Measurements from ENCODE around the gene OR2C3. TPM values are rescaled to one million over a fixed set of nuclear protein-coding genes. Genes with fewer than 3 reads are reported as not detected.

Gene OR2C3
- total RNA-seq, 1 experiment from 2014 or later = not detected

DNA sequence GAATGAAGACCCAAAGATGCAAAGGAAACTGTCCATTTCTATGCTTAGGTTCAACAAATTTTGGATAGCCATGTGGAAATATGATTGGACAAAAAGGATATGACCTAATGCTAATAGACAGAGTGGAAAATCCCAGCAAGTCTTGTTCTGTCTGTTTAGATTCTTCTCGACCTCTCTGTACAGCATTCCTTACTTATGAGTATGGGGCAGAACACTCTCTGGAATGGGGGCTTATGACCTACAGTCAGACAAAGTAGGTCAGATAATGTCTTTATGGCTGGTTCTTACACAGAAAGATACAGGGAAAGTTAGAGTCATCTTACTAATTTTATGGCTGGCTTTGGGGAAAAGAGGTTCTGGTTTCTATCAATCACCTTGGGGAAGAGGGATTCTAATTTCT lies 15.5 kb upstream of the OR2C3 start:
- ChIA-PET POLR2A (ENCODE audit: unreplicated experiment) (no interaction called here), CTCF (no interaction called here)
- H3K9me2 ChIP-seq (ENCODE audit: insufficient read depth) = no peaks in the 10 kb centered on the region
- H3K4me3 ChIP-seq = no peak overlapping the region
- BruUV-seq (replicated peaks) = no TSS peak
- TF ChIP-seq, protein P1, sequence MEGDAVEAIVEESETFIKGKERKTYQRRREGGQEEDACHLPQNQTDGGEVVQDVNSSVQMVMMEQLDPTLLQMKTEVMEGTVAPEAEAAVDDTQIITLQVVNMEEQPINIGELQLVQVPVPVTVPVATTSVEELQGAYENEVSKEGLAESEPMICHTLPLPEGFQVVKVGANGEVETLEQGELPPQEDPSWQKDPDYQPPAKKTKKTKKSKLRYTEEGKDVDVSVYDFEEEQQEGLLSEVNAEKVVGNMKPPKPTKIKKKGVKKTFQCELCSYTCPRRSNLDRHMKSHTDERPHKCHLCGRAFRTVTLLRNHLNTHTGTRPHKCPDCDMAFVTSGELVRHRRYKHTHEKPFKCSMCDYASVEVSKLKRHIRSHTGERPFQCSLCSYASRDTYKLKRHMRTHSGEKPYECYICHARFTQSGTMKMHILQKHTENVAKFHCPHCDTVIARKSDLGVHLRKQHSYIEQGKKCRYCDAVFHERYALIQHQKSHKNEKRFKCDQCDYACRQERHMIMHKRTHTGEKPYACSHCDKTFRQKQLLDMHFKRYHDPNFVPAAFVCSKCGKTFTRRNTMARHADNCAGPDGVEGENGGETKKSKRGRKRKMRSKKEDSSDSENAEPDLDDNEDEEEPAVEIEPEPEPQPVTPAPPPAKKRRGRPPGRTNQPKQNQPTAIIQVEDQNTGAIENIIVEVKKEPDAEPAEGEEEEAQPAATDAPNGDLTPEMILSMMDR (conservative IDR thresholded peaks at IDR 0.05) = no peak
- TF ChIP-seq EZH2 (IDR thresholded peaks at IDR 0.05; ENCODE audit: low read depth) = no peak
- intact Hi-C loops (cut with micrococcal nuclease; ENCODE audit: unreplicated experiment) = no loop called here
- H3K27me3 ChIP-seq (ENCODE audit: insufficient read depth, low read depth) = peaks cover 7% of the 10 kb centered on the region; the same call in 1 of the 2 replicates
- DNase-seq = no peak
- no peaks in the 10 kb centered on the region for H3K36me3 ChIP-seq (ENCODE audit: low read depth)
- no peak overlapping the region for H3K4me2 ChIP-seq
- no peak overlapping the region for H2AFZ ChIP-seq
- no peaks in the 10 kb centered on the region for H3K79me2 ChIP-seq (ENCODE audit: low read depth)
- no peaks in the 10 kb centered on the region for H3K4me1 ChIP-seq (replicated peaks; ENCODE audit: insufficient read depth)
- no peak overlapping the region for H3K27ac ChIP-seq
- no peaks in the 10 kb centered on the region for H3F3A ChIP-seq (ENCODE audit: insufficient read depth, low read depth)
- H3K9me3 ChIP-seq (ENCODE audit: insufficient read depth, low read depth) = no peaks in the 10 kb centered on the region
- no peaks in the 10 kb centered on the region for H4K20me1 ChIP-seq (ENCODE audit: insufficient read depth)

DNA sequence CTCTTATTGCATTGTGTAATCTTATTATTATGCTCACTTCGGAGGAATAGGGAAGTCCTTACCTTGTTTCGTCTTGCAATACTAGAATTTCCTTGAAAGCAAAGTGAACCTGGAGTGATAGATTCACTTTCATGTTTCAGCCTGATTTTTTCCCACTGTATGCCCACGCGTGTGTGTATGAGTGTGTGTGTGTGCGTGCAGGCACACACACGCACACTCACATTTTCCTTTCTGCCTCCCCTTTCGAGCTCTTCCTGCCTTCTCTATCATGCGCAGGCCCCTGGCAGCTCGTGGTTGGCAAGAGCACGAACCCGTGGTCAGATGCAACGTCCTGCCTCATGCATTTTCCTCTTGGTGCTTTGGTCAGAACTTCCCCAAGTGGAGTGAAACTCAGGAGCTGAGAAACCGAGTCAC lies 12.5 kb upstream of the OR2C3 start, which contains the start of gene GCSAML:
GCSAML (plus strand) TSS at position 366 of the 414 bp plus-strand sequence. CDS start 58 bp downstream, outside the sequence.
- Histone ChIP-seq H3K4me2 (no peak within 1 kb of the TSS), H4K20me1 (ENCODE audit: insufficient read depth) (no peaks in the 10 kb centered on the region), H3K4me3 (no peak within 1 kb of the TSS), H3K4me1 (replicated peaks; ENCODE audit: insufficient read depth) (no peaks in the 10 kb centered on the region), H3K36me3 (ENCODE audit: low read depth) (no peaks in the 10 kb centered on the region), H3K27ac (no peak within 1 kb of the TSS), H3K9me3 (ENCODE audit: insufficient read depth, low read depth) (no peaks in the 10 kb centered on the region), H3K79me2 (ENCODE audit: low read depth) (no peaks in the 10 kb centered on the region), H2AFZ (no peak within 1 kb of the TSS), H3K27me3 (ENCODE audit: insufficient read depth, low read depth) (peaks cover 17% of the 10 kb centered on the region; the same call in 1 of the 2 replicates), H3F3A (ENCODE audit: insufficient read depth, low read depth) (no peaks in the 10 kb centered on the region), H3K9me2 (ENCODE audit: insufficient read depth) (no peaks in the 10 kb centered on the region)
- no peak for DNase-seq
- CTCF ChIA-PET = no interaction called here
- POLR2A ChIA-PET (ENCODE audit: unreplicated experiment) = no interaction called here
- intact Hi-C loops (cut with micrococcal nuclease; ENCODE audit: unreplicated experiment) = no loop called here
- TF ChIP-seq, protein P1 (conservative IDR thresholded peaks at IDR 0.05) = no peak
- TF ChIP-seq EZH2 (IDR thresholded peaks at IDR 0.05; ENCODE audit: low read depth) = no peak
- BruUV-seq (replicated peaks) = no TSS peak

DNA sequence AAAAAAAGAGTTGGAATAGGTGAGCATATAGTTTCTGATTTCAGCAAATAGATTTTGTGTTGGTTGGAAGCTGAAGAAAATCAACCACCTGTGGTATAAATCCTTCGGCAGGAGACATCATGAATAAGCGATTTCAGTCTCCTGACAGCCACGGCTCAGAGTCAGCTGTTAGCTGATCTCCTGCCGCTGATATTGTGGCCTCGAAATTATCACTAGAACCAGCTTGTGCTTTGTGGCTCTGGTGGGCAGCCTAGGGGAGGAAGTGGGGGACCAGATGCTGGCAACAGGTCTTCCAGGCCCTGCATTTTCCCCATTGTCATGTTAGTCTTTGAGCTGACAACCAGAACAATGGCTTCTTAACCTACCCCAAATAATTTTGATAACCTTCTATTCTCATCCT lies 11.9 kb upstream of the OR2C3 start:
- Histone ChIP-seq H3K27ac (no peak overlapping the region), H3K4me2 (no peak overlapping the region), H3K9me2 (ENCODE audit: insufficient read depth) (no peaks in the 10 kb centered on the region), H3K4me3 (no peak overlapping the region), H4K20me1 (ENCODE audit: insufficient read depth) (no peaks in the 10 kb centered on the region), H3K36me3 (ENCODE audit: low read depth) (no peaks in the 10 kb centered on the region), H3K4me1 (replicated peaks; ENCODE audit: insufficient read depth) (no peaks in the 10 kb centered on the region), H3K79me2 (ENCODE audit: low read depth) (no peaks in the 10 kb centered on the region), H3K27me3 (ENCODE audit: insufficient read depth, low read depth) (peaks cover 17% of the 10 kb centered on the region; the same call in 1 of the 2 replicates), H3F3A (ENCODE audit: insufficient read depth, low read depth) (no peaks in the 10 kb centered on the region), H2AFZ (no peak overlapping the region), H3K9me3 (ENCODE audit: insufficient read depth, low read depth) (no peaks in the 10 kb centered on the region)
- no TSS peak for BruUV-seq (replicated peaks)
- ChIA-PET CTCF (no interaction called here), POLR2A (ENCODE audit: unreplicated experiment) (no interaction called here)
- intact Hi-C loops (cut with micrococcal nuclease; ENCODE audit: unreplicated experiment) = no loop called here
- no peak for DNase-seq
- TF ChIP-seq, protein P1 (conservative IDR thresholded peaks at IDR 0.05) = no peak
- TF ChIP-seq EZH2 (IDR thresholded peaks at IDR 0.05; ENCODE audit: low read depth) = no peak
